Measurements from ENCODE around the gene SORCS3. TPM values are rescaled to one million over a fixed set of nuclear protein-coding genes. Genes with fewer than 3 reads are reported as not detected.

Gene SORCS3
- total and polyA plus RNA-seq, 9 of the 15 experiments (the other 6 are each of a cell fraction or from before 2014, with no cell fraction given) = not detected

GRCh38 chr10:104899779-104900178 is 258.7 kb downstream of the SORCS3 start (continued):
- TF ChIP-seq ZNF609 (CRISPR knock-in tag; IDR thresholded peaks at IDR 0.05; ENCODE audit: borderline replicate concordance) (no peak), KDM5B (IDR thresholded peaks at IDR 0.05; ENCODE audit: insufficient replicate concordance, low read depth, low read length) (no peak), PPARD (CRISPR knock-in tag; IDR thresholded peaks at IDR 0.05) (no peak)

- Histone ChIP-seq H2AFZ (ENCODE audit: low read depth, low read length) (no peak overlapping the region), H3K27ac (ENCODE audit: extremely low read depth, low read depth, low read length) (no peak overlapping the region), H3K9ac (ENCODE audit: insufficient read depth in 1 of 2, low read depth in 2 of 2, low read length in 2 of 2) (no peak overlapping the region), H3K4me1 (replicated peaks in 1 of 2; ENCODE audit: control insufficient read depth in 2 of 2, insufficient read depth in 2 of 2, low read length in 2 of 2) (no peaks in the 10 kb centered on the region), H3K36me3 (ENCODE audit: control insufficient read depth, insufficient read depth, low read length) (no peaks in the 10 kb centered on the region), H4K20me1 (replicated peaks; ENCODE audit: control insufficient read depth, insufficient read depth, low read length) (no peaks in the 10 kb centered on the region), H3K9me3 (replicated peaks; ENCODE audit: control insufficient read depth, insufficient read depth, low read depth, low read length) (no peaks in the 10 kb centered on the region), H3K9me1 (ENCODE audit: control insufficient read depth, insufficient read depth, low read length) (no peaks in the 10 kb centered on the region), H3K4me2 (ENCODE audit: insufficient read depth, low read length) (no peak overlapping the region), H3K79me2 (ENCODE audit: control insufficient read depth, insufficient read depth, low read length) (no peaks in the 10 kb centered on the region), H3K4me3 (no peak overlapping the region), H3K27me3 (ENCODE audit: control insufficient read depth in 2 of 2, insufficient read depth in 2 of 2, low read length in 2 of 2) (no peaks in the 10 kb centered on the region)
- POLR2A ChIA-PET = no interaction called here
- no peak for FAIRE-seq
- CTCF ChIA-PET (ENCODE audit: low intra/inter-chr PET ratio) = no interaction called here
- no TSS peak for BruUV-seq (replicated peaks)
- in situ Hi-C loops (cut with MboI) = no loop called here
- intact Hi-C loops (cut with micrococcal nuclease) = no loop called here
- no peak for ATAC-seq
- no peak for DNase-seq (ENCODE audit: extremely low read depth in 1 of 4, low spot score in 3 of 4)
- WGBS (ENCODE audit: insufficient coverage, low coverage, missing lambda C conversion rate) = 0% methylated on average over 3 of the region's 3 CpGs
- TF ChIP-seq ATF3 (IDR thresholded peaks at IDR 0.05) (no peak), ATF3 (CRISPR knock-in tag; conservative IDR thresholded peaks at IDR 0.05) (no peak), POU5F1 (IDR thresholded peaks at IDR 0.05; ENCODE audit: borderline replicate concordance, low read depth, low read length, partially characterized antibody) (no peak), ZNF444 (CRISPR knock-in tag; IDR thresholded peaks at IDR 0.05) (no peak), HOXB6 (CRISPR knock-in tag; IDR thresholded peaks at IDR 0.05; ENCODE audit: borderline replicate concordance) (no peak), ZNF274 (IDR thresholded peaks at IDR 0.05; ENCODE audit: borderline replicate concordance, low read depth, low read length) (no peak), CBX8 (IDR thresholded peaks at IDR 0.05; ENCODE audit: borderline replicate concordance, extremely low read depth, low read depth, low read length, poor library complexity, severe bottlenecking) (no peak), ZNF766 (CRISPR knock-in tag; conservative IDR thresholded peaks at IDR 0.05) (no peak)
Measured at GRCh38 chr10:104903433-104903832, 262.3 kb downstream of the SORCS3 start.

All from K562 (cell line).